Parathyroid adenoma (tissue), 2 donors: ENCODE measurements around the gene PRKAA2.

Source experiments
- H2AFZ ChIP-seq: fragments of 300-600 bp; sonication (generic); one replicate; pipeline ENCODE4 v1.7.0; 2017; ENCODE audit warnings: antibody characterized with exemption, mild to moderate bottlenecking
- H3K27ac ChIP-seq: fragments of 300-600 bp; sonication (generic); one replicate; pipeline ENCODE4 v1.7.0; 2017
- H3K27me3 ChIP-seq: fragments of 300-600 bp; sonication (generic); one replicate; pipeline ENCODE4 v1.7.0; 2017; ENCODE audit warnings: low read length; ENCODE audit not compliant: control insufficient read depth, insufficient read depth
- H3K36me3 ChIP-seq: fragments of 300-600 bp; sonication (generic); one replicate; pipeline ENCODE4 v1.7.0; 2017; ENCODE audit warnings: low read length; ENCODE audit not compliant: control insufficient read depth, insufficient read depth
- H3K4me1 ChIP-seq: fragments of 300-600 bp; sonication (generic); one replicate; pipeline ENCODE4 v1.7.0; 2017; ENCODE audit warnings: control low read depth
- H3K4me2 ChIP-seq: fragments of 300-600 bp; sonication (generic); one replicate; pipeline ENCODE4 v1.7.0; 2017; ENCODE audit warnings: low read length
- H3K4me3 ChIP-seq: fragments of 300-600 bp; sonication (generic); one replicate; pipeline ENCODE4 v1.7.0; 2017; ENCODE audit warnings: low read depth, low read length
- H3K79me2 ChIP-seq: fragments of 300-600 bp; sonication (generic); one replicate; pipeline ENCODE4 v1.7.0; 2017; ENCODE audit warnings: control low read depth
- H3K9ac ChIP-seq: fragments of 300-600 bp; sonication (generic); one replicate; pipeline ENCODE4 v1.7.0; 2017; ENCODE audit warnings: mild to moderate bottlenecking
- H3K9me3 ChIP-seq: fragments of 300-600 bp; sonication (generic); one replicate; pipeline ENCODE4 v1.7.0; 2017; ENCODE audit warnings: low read length; ENCODE audit not compliant: control insufficient read depth
- TF ChIP-seq, protein P1 (sequence below): fragments of 300-600 bp; sonication (generic); IDR thresholded peaks from one replicate; pipeline ENCODE4 v1.7.0; 2017; ENCODE audit warnings: antibody characterized with exemption, mild to moderate bottlenecking
- donor health status: primary hyperparathyroidism.

The PRKAA2 gene

DNA sequence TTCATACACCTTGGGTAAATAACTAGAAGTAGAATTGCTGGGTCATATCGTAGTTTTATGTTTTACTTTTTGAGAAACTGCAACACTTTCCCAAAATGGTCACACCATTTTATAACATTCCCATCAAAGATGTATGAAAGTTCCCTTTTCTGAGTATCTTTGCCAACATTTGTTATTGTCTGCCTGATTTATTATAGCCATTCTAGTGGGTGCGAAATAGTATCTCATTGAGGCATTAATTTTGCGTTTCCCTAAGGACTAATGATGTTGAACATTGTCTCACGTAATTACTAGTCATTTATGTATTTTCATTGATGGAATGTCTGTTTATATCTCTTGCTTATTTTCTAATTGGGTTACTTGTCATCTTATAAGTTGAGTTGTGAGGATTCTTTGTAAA is 3.4 kb downstream of the PRKAA2 start:
- no peak overlapping the region for H3K9ac ChIP-seq
- H3K4me3 ChIP-seq, result no peak overlapping the region
- H3K36me3 ChIP-seq, result no peaks in the 10 kb centered on the region
- peaks cover 2% of the 10 kb centered on the region for H3K79me2 ChIP-seq
- H3K9me3 ChIP-seq, result no peaks in the 10 kb centered on the region
- TF ChIP-seq, protein P1, sequence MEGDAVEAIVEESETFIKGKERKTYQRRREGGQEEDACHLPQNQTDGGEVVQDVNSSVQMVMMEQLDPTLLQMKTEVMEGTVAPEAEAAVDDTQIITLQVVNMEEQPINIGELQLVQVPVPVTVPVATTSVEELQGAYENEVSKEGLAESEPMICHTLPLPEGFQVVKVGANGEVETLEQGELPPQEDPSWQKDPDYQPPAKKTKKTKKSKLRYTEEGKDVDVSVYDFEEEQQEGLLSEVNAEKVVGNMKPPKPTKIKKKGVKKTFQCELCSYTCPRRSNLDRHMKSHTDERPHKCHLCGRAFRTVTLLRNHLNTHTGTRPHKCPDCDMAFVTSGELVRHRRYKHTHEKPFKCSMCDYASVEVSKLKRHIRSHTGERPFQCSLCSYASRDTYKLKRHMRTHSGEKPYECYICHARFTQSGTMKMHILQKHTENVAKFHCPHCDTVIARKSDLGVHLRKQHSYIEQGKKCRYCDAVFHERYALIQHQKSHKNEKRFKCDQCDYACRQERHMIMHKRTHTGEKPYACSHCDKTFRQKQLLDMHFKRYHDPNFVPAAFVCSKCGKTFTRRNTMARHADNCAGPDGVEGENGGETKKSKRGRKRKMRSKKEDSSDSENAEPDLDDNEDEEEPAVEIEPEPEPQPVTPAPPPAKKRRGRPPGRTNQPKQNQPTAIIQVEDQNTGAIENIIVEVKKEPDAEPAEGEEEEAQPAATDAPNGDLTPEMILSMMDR, result no peak
- H3K27me3 ChIP-seq, result no peaks in the 10 kb centered on the region
- H2AFZ ChIP-seq, result no peak overlapping the region
- H3K27ac ChIP-seq, result no peak overlapping the region
- no peaks in the 10 kb centered on the region for H3K4me1 ChIP-seq
- H3K4me2 ChIP-seq, result no peak overlapping the region

GRCh38 chr1:56654126-56654923 is 9.2 kb downstream of the PRKAA2 start:
- Histone ChIP-seq H2AFZ (no peak overlapping the region), H3K27ac (no peak overlapping the region), H3K36me3 (no peaks in the 10 kb centered on the region), H3K9me3 (peaks cover 4% of the 10 kb centered on the region), H3K9ac (no peak overlapping the region), H3K4me1 (no peaks in the 10 kb centered on the region), H3K79me2 (peaks cover 11% of the 10 kb centered on the region), H3K4me3 (no peak overlapping the region), H3K27me3 (no peaks in the 10 kb centered on the region), H3K4me2 (no peak overlapping the region)
- TF ChIP-seq, protein P1, result no peak

GRCh38 chr1:56655991-56656613 is 11.0 kb downstream of the PRKAA2 start:
- Histone ChIP-seq H3K4me3 (no peak overlapping the region), H2AFZ (no peak overlapping the region), H3K4me1 (no peaks in the 10 kb centered on the region), H3K36me3 (no peaks in the 10 kb centered on the region), H3K27me3 (no peaks in the 10 kb centered on the region), H3K27ac (no peak overlapping the region), H3K9ac (no peak overlapping the region), H3K4me2 (no peak overlapping the region), H3K9me3 (peaks cover 4% of the 10 kb centered on the region), H3K79me2 (peaks cover 10% of the 10 kb centered on the region)
- TF ChIP-seq, protein P1, result no peak

DNA sequence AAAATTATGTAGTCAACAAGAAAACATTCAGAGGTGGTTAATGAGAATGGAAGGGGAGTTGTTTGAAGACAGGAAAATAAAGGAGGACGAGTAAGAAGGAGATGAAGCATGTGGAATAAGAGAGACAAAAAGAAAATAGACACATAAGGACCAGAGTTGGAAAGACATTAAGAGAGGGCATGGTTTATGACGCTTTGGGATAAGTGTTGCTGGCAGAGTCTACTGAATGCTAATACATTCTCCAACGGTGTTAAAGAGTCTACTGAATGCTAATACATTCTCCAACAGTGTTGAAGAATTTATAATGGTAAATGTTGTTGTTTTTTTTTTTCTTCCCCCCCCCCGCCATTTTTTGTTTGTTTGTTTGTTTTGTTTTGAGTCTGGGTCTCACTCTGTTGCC is 13.1 kb downstream of the PRKAA2 start:
- Histone ChIP-seq H3K27me3 (no peaks in the 10 kb centered on the region), H3K4me2 (no peak overlapping the region), H3K4me3 (no peak overlapping the region), H3K9me3 (peaks cover 4% of the 10 kb centered on the region), H3K27ac (no peak overlapping the region), H3K36me3 (no peaks in the 10 kb centered on the region), H2AFZ (no peak overlapping the region), H3K79me2 (peaks cover 10% of the 10 kb centered on the region), H3K4me1 (no peaks in the 10 kb centered on the region), H3K9ac (no peak overlapping the region)
- TF ChIP-seq, protein P1, result no peak
